Retinal pigment epithelial cell (primary cell): Measurements from ENCODE around the gene ZNF697.

Source experiments
- DNase-seq: peaks from one replicate; pipeline ENCODE4 v3.0.0-alpha.2; 2010; ENCODE audit warnings: low read depth
- H3K4me3 ChIP-seq: 2 replicates; pipeline ENCODE4 v1.5.1; 2011; ENCODE audit warnings: mild to moderate bottlenecking, low read length, control low read depth, moderate library complexity
- TF ChIP-seq, protein P1 (sequence below): conservative IDR thresholded peaks from 2 replicates; pipeline ENCODE4 v1.5.1; 2011; ENCODE audit warnings: low read depth, low read length, control low read depth, inconsistent platforms

Gene ZNF697

GRCh38 chr1:119675349-119676345 is 27.6 kb upstream of the ZNF697 start:
- DNase-seq = peak; percentile 46
- H3K4me3 ChIP-seq = peak overlapping the region; percentile 55
- TF ChIP-seq, protein P1, sequence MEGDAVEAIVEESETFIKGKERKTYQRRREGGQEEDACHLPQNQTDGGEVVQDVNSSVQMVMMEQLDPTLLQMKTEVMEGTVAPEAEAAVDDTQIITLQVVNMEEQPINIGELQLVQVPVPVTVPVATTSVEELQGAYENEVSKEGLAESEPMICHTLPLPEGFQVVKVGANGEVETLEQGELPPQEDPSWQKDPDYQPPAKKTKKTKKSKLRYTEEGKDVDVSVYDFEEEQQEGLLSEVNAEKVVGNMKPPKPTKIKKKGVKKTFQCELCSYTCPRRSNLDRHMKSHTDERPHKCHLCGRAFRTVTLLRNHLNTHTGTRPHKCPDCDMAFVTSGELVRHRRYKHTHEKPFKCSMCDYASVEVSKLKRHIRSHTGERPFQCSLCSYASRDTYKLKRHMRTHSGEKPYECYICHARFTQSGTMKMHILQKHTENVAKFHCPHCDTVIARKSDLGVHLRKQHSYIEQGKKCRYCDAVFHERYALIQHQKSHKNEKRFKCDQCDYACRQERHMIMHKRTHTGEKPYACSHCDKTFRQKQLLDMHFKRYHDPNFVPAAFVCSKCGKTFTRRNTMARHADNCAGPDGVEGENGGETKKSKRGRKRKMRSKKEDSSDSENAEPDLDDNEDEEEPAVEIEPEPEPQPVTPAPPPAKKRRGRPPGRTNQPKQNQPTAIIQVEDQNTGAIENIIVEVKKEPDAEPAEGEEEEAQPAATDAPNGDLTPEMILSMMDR = peak; percentile 77

- peak; percentile 71 for DNase-seq
- TF ChIP-seq, protein P1 = peak; percentile 76
- H3K4me3 ChIP-seq = peak overlapping the region; percentile 55
Observed at GRCh38 chr1:119674835-119675289, 26.8 kb upstream of the ZNF697 start.

GRCh38 chr1:119674111-119674526 is 26.1 kb upstream of the ZNF697 start:
- H3K4me3 ChIP-seq = no peak overlapping the region
- TF ChIP-seq, protein P1 = no peak
- peak; percentile 18 for DNase-seq

DNA sequence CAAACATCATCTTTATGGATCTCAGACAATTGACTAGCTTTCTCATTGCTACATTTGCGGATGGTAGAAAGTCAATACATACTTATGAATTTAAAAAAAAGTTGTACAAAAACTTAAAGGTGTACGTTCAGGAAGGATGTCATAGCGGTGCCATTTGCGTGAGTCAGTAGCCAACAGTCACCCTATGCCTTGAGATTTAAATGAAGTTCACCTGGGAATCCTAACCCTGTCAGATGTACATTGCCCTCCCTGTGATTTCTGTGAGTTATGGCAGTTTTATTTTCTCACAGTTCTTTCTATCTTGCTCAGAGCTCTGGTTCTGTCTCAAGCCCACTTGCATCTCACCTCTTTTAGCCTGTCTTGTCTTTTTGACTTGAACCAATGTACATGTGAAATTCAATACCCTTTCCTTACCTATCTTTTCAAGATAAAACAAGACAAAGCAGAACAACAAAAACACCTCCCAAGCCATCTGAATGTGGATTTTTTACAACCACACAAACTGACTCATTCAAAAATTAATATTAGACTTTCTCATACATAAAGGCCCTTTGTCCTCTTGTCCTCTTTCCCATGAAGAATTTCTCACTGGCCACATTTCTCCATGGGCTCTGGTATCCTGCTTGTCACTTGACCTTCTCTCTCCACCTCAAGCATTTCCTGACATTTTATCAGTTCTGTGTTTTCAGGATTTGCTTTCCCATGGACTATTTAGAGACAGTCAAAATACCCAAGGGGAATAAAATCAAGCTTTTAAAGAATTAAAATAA is 25.3 kb upstream of the ZNF697 start:
- TF ChIP-seq, protein P1 = no peak
- peak; percentile 21 for DNase-seq
- no peak overlapping the region for H3K4me3 ChIP-seq

DNA sequence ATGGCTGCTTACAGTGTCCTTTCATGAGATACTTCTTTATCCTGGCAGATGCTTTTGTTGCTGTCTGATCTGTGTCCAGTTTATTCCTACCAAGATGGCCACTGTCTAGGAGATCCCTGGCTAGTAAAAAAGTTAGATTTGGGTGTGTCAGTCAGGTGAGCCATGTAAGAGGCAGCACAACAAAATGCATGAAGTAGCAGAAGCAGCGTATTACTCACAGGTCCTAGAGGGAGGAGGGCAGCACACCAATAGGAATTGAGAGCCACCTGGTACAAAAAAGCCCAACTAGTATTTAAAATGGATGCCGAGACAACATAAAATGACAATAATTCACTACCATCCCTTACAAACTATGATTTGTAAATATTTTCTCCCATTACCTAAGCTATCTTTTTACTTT is 22.8 kb upstream of the ZNF697 start:
- DNase-seq = no peak
- no peak overlapping the region for H3K4me3 ChIP-seq
- TF ChIP-seq, protein P1 = no peak

GRCh38 chr1:119667173-119667572 is 19.1 kb upstream of the ZNF697 start:
- H3K4me3 ChIP-seq = no peak overlapping the region
- TF ChIP-seq, protein P1 = no peak
- no peak for DNase-seq
